Measurements from ENCODE around the gene EPB41L3.

EPB41L3 gene

DNA sequence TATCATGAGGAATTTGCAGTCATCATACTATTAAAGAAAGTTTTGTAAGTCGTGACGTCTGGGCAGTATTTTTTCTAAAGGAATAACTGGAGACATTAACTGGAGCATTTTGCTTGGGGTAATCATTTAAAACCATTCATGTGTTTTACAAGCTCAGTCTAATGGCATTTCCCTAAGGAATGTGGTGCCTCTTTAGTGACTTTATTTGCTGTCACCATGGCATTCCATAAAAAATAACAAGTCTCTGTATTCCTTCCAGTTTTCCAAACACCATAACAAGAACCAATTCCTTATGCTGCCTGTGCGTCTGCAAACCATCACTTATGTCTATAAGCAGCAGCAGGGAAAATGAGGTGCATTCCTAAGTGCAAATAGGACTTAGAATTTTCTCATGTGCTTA lies 82.8 kb downstream of the EPB41L3 start:
- H3K27me3 ChIP-seq (replicated peaks; ENCODE audit: control insufficient read depth, insufficient read depth, low read length): no peaks in the 10 kb centered on the region; the same call in 1 of the 2 replicates
- no peaks in the 10 kb centered on the region for H3K36me3 ChIP-seq (ENCODE audit: control insufficient read depth, insufficient read depth, low read length)
- no peak overlapping the region for H3K4me3 ChIP-seq (replicated peaks; ENCODE audit: low read depth, low read length)
- DNase-seq (ENCODE audit: extremely low read depth, insufficient read length): no peak
- TF ChIP-seq, protein P1, sequence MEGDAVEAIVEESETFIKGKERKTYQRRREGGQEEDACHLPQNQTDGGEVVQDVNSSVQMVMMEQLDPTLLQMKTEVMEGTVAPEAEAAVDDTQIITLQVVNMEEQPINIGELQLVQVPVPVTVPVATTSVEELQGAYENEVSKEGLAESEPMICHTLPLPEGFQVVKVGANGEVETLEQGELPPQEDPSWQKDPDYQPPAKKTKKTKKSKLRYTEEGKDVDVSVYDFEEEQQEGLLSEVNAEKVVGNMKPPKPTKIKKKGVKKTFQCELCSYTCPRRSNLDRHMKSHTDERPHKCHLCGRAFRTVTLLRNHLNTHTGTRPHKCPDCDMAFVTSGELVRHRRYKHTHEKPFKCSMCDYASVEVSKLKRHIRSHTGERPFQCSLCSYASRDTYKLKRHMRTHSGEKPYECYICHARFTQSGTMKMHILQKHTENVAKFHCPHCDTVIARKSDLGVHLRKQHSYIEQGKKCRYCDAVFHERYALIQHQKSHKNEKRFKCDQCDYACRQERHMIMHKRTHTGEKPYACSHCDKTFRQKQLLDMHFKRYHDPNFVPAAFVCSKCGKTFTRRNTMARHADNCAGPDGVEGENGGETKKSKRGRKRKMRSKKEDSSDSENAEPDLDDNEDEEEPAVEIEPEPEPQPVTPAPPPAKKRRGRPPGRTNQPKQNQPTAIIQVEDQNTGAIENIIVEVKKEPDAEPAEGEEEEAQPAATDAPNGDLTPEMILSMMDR (IDR thresholded peaks at IDR 0.05; ENCODE audit: insufficient read depth, low read length, poor library complexity, severe bottlenecking): no peak

DNA sequence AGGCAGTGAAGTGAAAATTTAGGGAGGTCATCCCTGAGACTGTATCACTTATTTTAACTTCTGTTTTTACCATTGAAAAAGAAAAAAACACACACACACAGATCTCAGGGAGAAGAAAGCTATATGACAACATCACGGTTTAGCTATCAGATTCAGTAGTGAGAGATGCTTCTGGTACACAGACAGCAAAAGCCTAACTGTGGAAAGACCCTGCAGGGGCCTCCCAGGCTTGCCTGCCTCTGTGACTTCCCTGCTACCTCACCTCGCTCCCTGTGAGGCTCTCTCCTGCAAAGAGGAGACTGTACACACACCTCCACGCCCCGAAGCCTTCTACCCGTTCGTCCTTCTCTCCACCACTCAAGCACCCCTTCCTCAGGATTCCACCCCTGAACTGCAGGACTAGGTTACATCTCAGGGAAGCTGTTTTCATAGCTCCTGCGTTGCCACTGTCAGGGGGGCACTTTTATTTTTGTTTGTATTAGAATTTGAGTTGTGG lies 86.3 kb downstream of the EPB41L3 start:
- Histone ChIP-seq H3K27me3 (replicated peaks; ENCODE audit: control insufficient read depth, insufficient read depth, low read length) (no peaks in the 10 kb centered on the region; the same call in 1 of the 2 replicates), H3K4me3 (replicated peaks; ENCODE audit: low read depth, low read length) (no peak overlapping the region), H3K36me3 (ENCODE audit: control insufficient read depth, insufficient read depth, low read length) (no peaks in the 10 kb centered on the region)
- DNase-seq (ENCODE audit: extremely low read depth, insufficient read length): no peak
- TF ChIP-seq, protein P1 (IDR thresholded peaks at IDR 0.05; ENCODE audit: insufficient read depth, low read length, poor library complexity, severe bottlenecking): no peak

DNA sequence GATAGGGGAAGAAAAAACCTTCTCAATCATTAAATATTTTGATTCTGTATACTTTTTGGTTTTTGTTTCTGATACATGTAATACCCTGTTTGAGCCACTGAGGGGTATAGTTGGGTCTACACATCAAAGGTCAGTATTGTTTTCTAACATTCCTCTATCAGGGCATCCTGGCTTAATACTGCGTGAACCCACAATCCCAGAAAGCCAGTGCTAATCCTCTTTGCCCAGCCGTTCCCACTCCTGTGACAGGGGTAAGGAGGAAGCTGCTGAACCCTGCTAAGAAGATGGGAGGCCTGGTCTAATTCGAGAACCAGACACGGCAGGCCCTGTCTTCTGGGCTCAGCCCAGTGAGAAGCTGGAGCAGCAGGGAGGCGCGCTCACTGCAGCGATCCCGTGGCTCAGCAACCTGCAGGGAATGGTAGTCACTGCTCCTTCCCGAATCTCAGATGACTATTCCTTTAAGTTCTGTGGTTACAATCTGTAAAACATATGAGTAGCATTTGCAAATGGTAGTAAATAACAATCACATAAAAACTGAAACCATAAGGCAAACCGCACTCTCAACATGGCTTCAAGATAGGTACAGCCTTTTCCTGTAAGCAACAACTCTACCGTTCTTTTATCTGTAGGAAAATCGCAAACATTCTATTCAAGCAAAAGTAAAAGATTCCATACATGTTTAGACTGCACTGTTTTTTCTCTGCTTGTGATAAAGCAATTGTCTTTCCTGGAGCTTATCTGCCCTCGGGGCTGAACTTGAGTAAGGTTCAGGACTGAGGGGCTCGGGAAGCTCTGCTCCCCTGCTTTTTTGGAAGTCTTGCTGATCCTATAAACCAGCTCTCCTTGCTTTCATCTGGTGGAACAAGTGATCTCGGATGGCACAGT lies 87.0 kb downstream of the EPB41L3 start:
- TF ChIP-seq, protein P1 (IDR thresholded peaks at IDR 0.05; ENCODE audit: insufficient read depth, low read length, poor library complexity, severe bottlenecking): no peak
- Histone ChIP-seq H3K4me3 (replicated peaks; ENCODE audit: low read depth, low read length) (no peak overlapping the region), H3K27me3 (replicated peaks; ENCODE audit: control insufficient read depth, insufficient read depth, low read length) (no peaks in the 10 kb centered on the region; the same call in 1 of the 2 replicates), H3K36me3 (ENCODE audit: control insufficient read depth, insufficient read depth, low read length) (no peaks in the 10 kb centered on the region)
- DNase-seq (ENCODE audit: extremely low read depth, insufficient read length): no peak

DNA sequence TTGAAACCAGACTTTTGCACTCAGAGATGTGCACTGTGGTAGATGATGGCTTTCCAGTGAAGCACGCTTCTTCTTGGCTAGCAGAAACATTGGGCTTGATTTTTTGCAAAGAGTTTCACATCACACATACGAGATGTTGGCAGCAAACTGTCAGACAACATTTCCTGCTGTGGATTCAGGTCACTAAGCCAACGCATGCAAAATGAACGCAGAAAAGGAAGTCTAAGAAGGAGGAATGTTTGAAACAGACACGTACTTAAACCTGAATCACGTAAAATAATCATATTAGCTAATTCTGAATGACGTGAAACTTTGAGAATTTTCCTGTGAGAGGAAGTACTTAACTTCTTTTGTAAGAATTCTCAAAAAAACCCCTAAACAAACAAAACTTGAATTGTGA lies 88.1 kb downstream of the EPB41L3 start:
- Histone ChIP-seq H3K27me3 (replicated peaks; ENCODE audit: control insufficient read depth, insufficient read depth, low read length) (no peaks in the 10 kb centered on the region; the same call in 1 of the 2 replicates), H3K36me3 (ENCODE audit: control insufficient read depth, insufficient read depth, low read length) (no peaks in the 10 kb centered on the region), H3K4me3 (replicated peaks; ENCODE audit: low read depth, low read length) (no peak overlapping the region)
- DNase-seq (ENCODE audit: extremely low read depth, insufficient read length): no peak
- TF ChIP-seq, protein P1 (IDR thresholded peaks at IDR 0.05; ENCODE audit: insufficient read depth, low read length, poor library complexity, severe bottlenecking): no peak

DNA sequence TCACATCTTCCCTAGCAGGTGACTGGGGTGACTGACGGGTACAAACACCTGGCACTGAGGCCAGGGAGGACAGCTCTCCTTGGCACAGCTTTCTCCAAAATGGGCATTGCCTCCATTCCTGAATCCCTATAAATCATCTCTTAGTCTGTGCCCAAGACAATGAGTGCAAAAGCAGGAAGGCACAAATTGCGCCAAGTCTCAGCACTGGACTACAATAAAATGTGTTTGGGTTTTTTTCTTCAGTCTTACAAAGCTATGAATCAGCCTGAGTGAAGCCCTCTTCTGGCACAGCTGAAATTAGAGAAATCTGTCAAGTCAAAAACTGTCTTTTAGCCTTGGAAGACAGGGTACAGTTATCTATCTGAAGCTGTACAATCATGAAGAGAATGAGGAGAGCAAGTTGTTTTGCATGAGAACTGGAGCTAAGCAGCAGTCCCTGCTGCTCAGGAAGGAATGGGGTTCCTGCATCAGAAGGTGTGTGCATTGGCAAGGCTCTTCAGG lies 90.8 kb downstream of the EPB41L3 start:
- TF ChIP-seq, protein P1 (IDR thresholded peaks at IDR 0.05; ENCODE audit: insufficient read depth, low read length, poor library complexity, severe bottlenecking): no peak
- no peak for DNase-seq (ENCODE audit: extremely low read depth, insufficient read length)
- H3K36me3 ChIP-seq (ENCODE audit: control insufficient read depth, insufficient read depth, low read length): no peaks in the 10 kb centered on the region
- H3K4me3 ChIP-seq (replicated peaks; ENCODE audit: low read depth, low read length): no peak overlapping the region
- no peaks in the 10 kb centered on the region; the same call in 1 of the 2 replicates for H3K27me3 ChIP-seq (replicated peaks; ENCODE audit: control insufficient read depth, insufficient read depth, low read length)

Data from GM06990 (cell line).